Measurements from ENCODE around the gene LDLRAD3. TPM values are rescaled to one million over a fixed set of nuclear protein-coding genes. Genes with fewer than 3 reads are reported as not detected.
A peak's percentile ranks its signal among the peaks of the same experiment; 100 is the strongest.

LDLRAD3 gene
- polyA plus RNA-seq, 1 of the 3 experiments (the other 2 are of a cell fraction) = 10.6 TPM

DNA sequence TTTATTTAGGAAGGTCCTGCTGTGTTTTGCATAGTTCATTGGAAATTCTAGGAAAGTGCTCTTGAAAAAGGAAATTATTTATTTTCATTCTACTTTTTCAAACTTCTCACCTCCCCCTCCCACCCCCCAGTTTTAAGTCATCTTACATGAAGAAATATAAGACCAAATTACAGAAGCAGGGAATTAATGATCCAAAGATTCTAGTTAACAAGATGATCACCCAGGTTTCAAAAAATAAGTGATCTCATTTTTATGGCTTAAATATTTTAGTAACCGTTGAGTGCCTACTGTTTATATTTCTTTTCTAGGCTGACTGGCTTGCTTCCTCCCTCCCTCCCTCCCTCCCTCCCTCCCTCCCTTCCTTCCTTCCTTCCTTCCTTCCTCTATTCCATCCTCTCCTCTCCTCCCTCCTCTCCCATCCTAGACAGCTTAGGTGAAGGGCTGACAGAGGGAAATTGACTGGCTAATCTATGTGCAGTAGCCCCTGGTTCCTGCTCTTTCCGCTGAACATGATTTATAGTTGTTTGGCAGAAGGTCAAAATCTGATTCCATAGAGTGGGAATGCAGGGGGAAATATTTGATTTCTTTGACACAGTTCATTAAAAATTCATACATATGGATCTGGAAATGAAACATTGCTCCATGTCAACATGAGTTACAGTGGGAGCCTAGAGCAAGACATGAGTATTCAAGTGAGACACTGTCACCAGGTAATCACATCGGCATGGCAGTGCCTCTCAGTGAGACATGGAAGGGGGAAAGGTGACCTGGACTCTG is 221.9 kb downstream of the LDLRAD3 start (continued):
- TF ChIP-seq, protein P1, sequence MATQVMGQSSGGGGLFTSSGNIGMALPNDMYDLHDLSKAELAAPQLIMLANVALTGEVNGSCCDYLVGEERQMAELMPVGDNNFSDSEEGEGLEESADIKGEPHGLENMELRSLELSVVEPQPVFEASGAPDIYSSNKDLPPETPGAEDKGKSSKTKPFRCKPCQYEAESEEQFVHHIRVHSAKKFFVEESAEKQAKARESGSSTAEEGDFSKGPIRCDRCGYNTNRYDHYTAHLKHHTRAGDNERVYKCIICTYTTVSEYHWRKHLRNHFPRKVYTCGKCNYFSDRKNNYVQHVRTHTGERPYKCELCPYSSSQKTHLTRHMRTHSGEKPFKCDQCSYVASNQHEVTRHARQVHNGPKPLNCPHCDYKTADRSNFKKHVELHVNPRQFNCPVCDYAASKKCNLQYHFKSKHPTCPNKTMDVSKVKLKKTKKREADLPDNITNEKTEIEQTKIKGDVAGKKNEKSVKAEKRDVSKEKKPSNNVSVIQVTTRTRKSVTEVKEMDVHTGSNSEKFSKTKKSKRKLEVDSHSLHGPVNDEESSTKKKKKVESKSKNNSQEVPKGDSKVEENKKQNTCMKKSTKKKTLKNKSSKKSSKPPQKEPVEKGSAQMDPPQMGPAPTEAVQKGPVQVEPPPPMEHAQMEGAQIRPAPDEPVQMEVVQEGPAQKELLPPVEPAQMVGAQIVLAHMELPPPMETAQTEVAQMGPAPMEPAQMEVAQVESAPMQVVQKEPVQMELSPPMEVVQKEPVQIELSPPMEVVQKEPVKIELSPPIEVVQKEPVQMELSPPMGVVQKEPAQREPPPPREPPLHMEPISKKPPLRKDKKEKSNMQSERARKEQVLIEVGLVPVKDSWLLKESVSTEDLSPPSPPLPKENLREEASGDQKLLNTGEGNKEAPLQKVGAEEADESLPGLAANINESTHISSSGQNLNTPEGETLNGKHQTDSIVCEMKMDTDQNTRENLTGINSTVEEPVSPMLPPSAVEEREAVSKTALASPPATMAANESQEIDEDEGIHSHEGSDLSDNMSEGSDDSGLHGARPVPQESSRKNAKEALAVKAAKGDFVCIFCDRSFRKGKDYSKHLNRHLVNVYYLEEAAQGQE (IDR thresholded peaks at IDR 0.05; ENCODE audit: low read depth, low read length) = no peak
- TF ChIP-seq TAF1 (IDR thresholded peaks at IDR 0.05; ENCODE audit: borderline replicate concordance, low read depth, low read length) (no peak), SMC3 (IDR thresholded peaks at IDR 0.05; ENCODE audit: low read depth, low read length) (no peak; the same call in 1 of the 2 replicates), RAD21 (IDR thresholded peaks at IDR 0.05; ENCODE audit: low read length) (0 out of 2 replicates have a peak, but pooled peaks have one; percentile 1), TCF12 (IDR thresholded peaks at IDR 0.05) (peak; percentile 84), USF2 (IDR thresholded peaks at IDR 0.05; ENCODE audit: borderline replicate concordance, low read depth, low read length) (no peak)

DNA sequence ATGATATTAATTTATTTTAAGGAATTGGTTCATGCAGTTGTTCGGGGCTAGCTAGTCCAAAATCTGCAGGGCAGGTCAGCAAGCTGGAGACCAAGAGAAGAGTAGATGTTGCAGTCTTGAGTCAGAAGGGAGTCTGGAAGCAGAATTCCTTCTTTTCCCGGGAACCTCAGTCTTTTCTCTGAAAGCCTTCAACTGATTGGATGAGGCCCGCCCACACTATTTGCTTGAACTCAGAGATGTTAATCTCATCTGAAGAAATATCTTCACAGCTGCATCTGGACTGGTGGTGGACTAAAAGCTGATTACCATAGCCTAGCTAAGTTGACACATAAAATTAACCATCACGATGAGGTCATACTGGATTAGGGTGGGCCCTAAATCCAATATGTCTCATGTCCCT is 223.2 kb downstream of the LDLRAD3 start:
- no peak for DNase-seq
- POLR2A ChIA-PET = no interaction called here
- CTCF ChIA-PET = interaction anchor here (0.8 to 2.0 kb wide), 3 partner anchors 19 to 345 kb away, joined by 3 to 4 read pairs (median 4); no protein-coding TSS in a partner anchor
- H3K27me3 ChIP-seq (ENCODE audit: insufficient read depth) = no peaks in the 10 kb centered on the region
- no peaks in the 10 kb centered on the region for H3K9me3 ChIP-seq
- peaks cover 0 to 5% of the 10 kb centered on the region in 2 experiments for H3K36me3 ChIP-seq (replicated peaks in 1 of 2; ENCODE audit: control insufficient read depth in 1 of 2, insufficient read depth in 2 of 2, low read length in 1 of 2)
- peaks cover 3% of the 10 kb centered on the region; the same call in 1 of the 2 replicates for H4K20me1 ChIP-seq (ENCODE audit: insufficient read depth)
- H3K9ac ChIP-seq = no peak overlapping the region
- no peaks in the 10 kb centered on the region for H3K9me2 ChIP-seq
- H3K4me1 ChIP-seq (ENCODE audit: control insufficient read depth in 1 of 2, insufficient read depth in 2 of 2, low read depth in 1 of 2, low read length in 1 of 2) = peaks cover 32 to 50% of the 10 kb centered on the region in 2 experiments; a peak in 3 of 4 replicates
- peaks cover 23% of the 10 kb centered on the region for H3F3A ChIP-seq (replicated peaks; ENCODE audit: insufficient read depth)
- H3K27ac ChIP-seq (ENCODE audit: low read depth in 2 of 2, low read length in 1 of 2) = peak overlapping the region in 1 of 2 experiments; percentile 99; a peak in 1 of 4 replicates
- H3K4me3 ChIP-seq (ENCODE audit: low read depth in 2 of 2, low read length in 1 of 2) = no peak overlapping the region
- no peak overlapping the region for H3K4me2 ChIP-seq
- WGBS (ENCODE audit: low lambda C conversion rate) = 98% methylated on average over 4 of the region's 4 CpGs
- no peaks in the 10 kb centered on the region for H3K79me2 ChIP-seq (ENCODE audit: insufficient read depth)
- no peak overlapping the region for H2AFZ ChIP-seq (ENCODE audit: low read depth)
- TF ChIP-seq GATA2 (CRISPR knock-in tag; IDR thresholded peaks at IDR 0.05) = no peak
- TF ChIP-seq, protein P2, sequence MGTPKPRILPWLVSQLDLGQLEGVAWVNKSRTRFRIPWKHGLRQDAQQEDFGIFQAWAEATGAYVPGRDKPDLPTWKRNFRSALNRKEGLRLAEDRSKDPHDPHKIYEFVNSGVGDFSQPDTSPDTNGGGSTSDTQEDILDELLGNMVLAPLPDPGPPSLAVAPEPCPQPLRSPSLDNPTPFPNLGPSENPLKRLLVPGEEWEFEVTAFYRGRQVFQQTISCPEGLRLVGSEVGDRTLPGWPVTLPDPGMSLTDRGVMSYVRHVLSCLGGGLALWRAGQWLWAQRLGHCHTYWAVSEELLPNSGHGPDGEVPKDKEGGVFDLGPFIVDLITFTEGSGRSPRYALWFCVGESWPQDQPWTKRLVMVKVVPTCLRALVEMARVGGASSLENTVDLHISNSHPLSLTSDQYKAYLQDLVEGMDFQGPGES (IDR thresholded peaks at IDR 0.05; ENCODE audit: low read depth, low read length) = no peak
- no peak for TF ChIP-seq USF2 (IDR thresholded peaks at IDR 0.05; ENCODE audit: borderline replicate concordance, low read depth, low read length)
- TF ChIP-seq, protein P3, sequence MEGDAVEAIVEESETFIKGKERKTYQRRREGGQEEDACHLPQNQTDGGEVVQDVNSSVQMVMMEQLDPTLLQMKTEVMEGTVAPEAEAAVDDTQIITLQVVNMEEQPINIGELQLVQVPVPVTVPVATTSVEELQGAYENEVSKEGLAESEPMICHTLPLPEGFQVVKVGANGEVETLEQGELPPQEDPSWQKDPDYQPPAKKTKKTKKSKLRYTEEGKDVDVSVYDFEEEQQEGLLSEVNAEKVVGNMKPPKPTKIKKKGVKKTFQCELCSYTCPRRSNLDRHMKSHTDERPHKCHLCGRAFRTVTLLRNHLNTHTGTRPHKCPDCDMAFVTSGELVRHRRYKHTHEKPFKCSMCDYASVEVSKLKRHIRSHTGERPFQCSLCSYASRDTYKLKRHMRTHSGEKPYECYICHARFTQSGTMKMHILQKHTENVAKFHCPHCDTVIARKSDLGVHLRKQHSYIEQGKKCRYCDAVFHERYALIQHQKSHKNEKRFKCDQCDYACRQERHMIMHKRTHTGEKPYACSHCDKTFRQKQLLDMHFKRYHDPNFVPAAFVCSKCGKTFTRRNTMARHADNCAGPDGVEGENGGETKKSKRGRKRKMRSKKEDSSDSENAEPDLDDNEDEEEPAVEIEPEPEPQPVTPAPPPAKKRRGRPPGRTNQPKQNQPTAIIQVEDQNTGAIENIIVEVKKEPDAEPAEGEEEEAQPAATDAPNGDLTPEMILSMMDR (IDR thresholded peaks at IDR 0.05) = no peak
- no peak for TF ChIP-seq GABPA (IDR thresholded peaks at IDR 0.05; ENCODE audit: low read depth)
- no peak for TF ChIP-seq EZH2phosphoT487 (IDR thresholded peaks at IDR 0.05; ENCODE audit: borderline replicate concordance, low read depth)
- no peak for TF ChIP-seq SIN3A (IDR thresholded peaks at IDR 0.05; ENCODE audit: borderline replicate concordance, low read depth, low read length)
- TF ChIP-seq TCF12 (IDR thresholded peaks at IDR 0.05) = no peak
- TF ChIP-seq MXI1 (IDR thresholded peaks at IDR 0.05; ENCODE audit: low read depth, low read length) = no peak
- TF ChIP-seq ZBTB33 (IDR thresholded peaks at IDR 0.05; ENCODE audit: borderline replicate concordance, low read depth) = no peak
- no peak for TF ChIP-seq RFX5 (IDR thresholded peaks at IDR 0.05; ENCODE audit: low read length)
- TF ChIP-seq FOXM1 (IDR thresholded peaks at IDR 0.05; ENCODE audit: low read depth) = no peak
- TF ChIP-seq TAF1 (IDR thresholded peaks at IDR 0.05; ENCODE audit: borderline replicate concordance, low read depth, low read length) = no peak
- no peak for TF ChIP-seq RXRA (IDR thresholded peaks at IDR 0.05; ENCODE audit: borderline replicate concordance, low read depth)

All from SK-N-SH (cell line).